NB4 (cell line): Measurements from ENCODE around the gene SYNE1.

ENCODE experiments used
- CTCF ChIP-seq: IDR thresholded peaks from one replicate; pipeline ENCODE4 v1.5.1; 2012; ENCODE audit warnings: low read depth, low read length
- MAX ChIP-seq: IDR thresholded peaks from 2 replicates; pipeline ENCODE4 v1.6.1; 2011; ENCODE audit warnings: low read depth, low read length

GRCh38 chr6:152573762-152574161 lies 63.4 kb downstream of the SYNE1 start:
- TF ChIP-seq CTCF, result no peak
- TF ChIP-seq MAX, result no peak
